H9 (cell line): Measurements from ENCODE around the gene GNL3. TPM values are rescaled to one million over a fixed set of nuclear protein-coding genes. Genes with fewer than 3 reads are reported as not detected.

ENCODE experiments used
- DNase-seq: peaks from one replicate; pipeline ENCODE4 v3.0.0-alpha.2; 2017
- H2AFZ ChIP-seq: one replicate; pipeline ENCODE4 v1.6.1; 2013; ENCODE audit warnings: mild to moderate bottlenecking, low read length, control low read depth, moderate library complexity
- H2AK5ac ChIP-seq: 2 replicates; pipeline ENCODE4 v1.6.1; 2013; ENCODE audit warnings: low read length, control low read depth, mixed read lengths; ENCODE audit not compliant: insufficient read length
- H2BK120ac ChIP-seq: one replicate; pipeline ENCODE4 v1.6.1; 2013; ENCODE audit warnings: low read depth, mild to moderate bottlenecking, low read length, control low read depth, inconsistent platforms; ENCODE audit not compliant: poor library complexity, severe bottlenecking
- H2BK12ac ChIP-seq: 2 replicates; pipeline ENCODE4 v1.6.1; 2013; ENCODE audit warnings: low read length, control low read depth, mixed read lengths, low read depth; ENCODE audit not compliant: insufficient read length
- H2BK15ac ChIP-seq: 2 replicates; pipeline ENCODE4 v1.6.1; 2013; ENCODE audit warnings: low read depth, low read length, control low read depth
- H2BK20ac ChIP-seq: one replicate; pipeline ENCODE4 v1.6.1; 2013; ENCODE audit warnings: low read depth, mild to moderate bottlenecking, low read length, control low read depth, inconsistent platforms; ENCODE audit not compliant: poor library complexity, severe bottlenecking
- H2BK5ac ChIP-seq: 2 replicates; pipeline ENCODE4 v1.6.1; 2013; ENCODE audit warnings: low read length, control low read depth, mixed read lengths; ENCODE audit not compliant: insufficient read length
- H3K14ac ChIP-seq: 2 replicates; pipeline ENCODE4 v1.6.1; 2013; ENCODE audit warnings: low read length, control low read depth; ENCODE audit not compliant: insufficient read depth
- H3K18ac ChIP-seq: 2 replicates; pipeline ENCODE4 v1.6.1; 2013; ENCODE audit warnings: low read depth, mild to moderate bottlenecking, mixed read lengths, low read length, control low read depth; ENCODE audit not compliant: insufficient read length
- H3K23ac ChIP-seq: 2 replicates; pipeline ENCODE4 v1.6.1; 2013; ENCODE audit warnings: low read length, control low read depth, mixed read lengths, low read depth; ENCODE audit not compliant: insufficient read length
- H3K23me2 ChIP-seq: 2 replicates; pipeline ENCODE4 v1.6.1; 2013; ENCODE audit warnings: low read depth, mild to moderate bottlenecking, mixed read lengths, low read length, control low read depth; ENCODE audit not compliant: insufficient read length, poor library complexity, severe bottlenecking
- H3K27ac ChIP-seq: 2 replicates; pipeline ENCODE4 v1.5.1; 2013; ENCODE audit warnings: low read length, control low read depth, mixed read lengths, low read depth; ENCODE audit not compliant: insufficient read length
- H3K27me3 ChIP-seq: 2 replicates; pipeline ENCODE4 v1.6.1; 2013; ENCODE audit warnings: low read length, control low read depth, inconsistent platforms; ENCODE audit not compliant: insufficient read depth
- H3K4ac ChIP-seq: 2 replicates; pipeline ENCODE4 v1.6.1; 2013; ENCODE audit warnings: low read depth, mild to moderate bottlenecking, control low read depth, inconsistent platforms, low read length, moderate library complexity
- H3K4me1 ChIP-seq: 2 replicates; pipeline ENCODE4 v1.6.1; 2013; ENCODE audit warnings: low read length, control low read depth, inconsistent platforms; ENCODE audit not compliant: insufficient read depth
- H3K4me2 ChIP-seq: 2 replicates; pipeline ENCODE4 v1.6.1; 2013; ENCODE audit warnings: low read length, control low read depth, mixed read lengths; ENCODE audit not compliant: insufficient read length, insufficient read depth
- H3K56ac ChIP-seq: 2 replicates; pipeline ENCODE4 v1.6.1; 2013; ENCODE audit warnings: low read depth, mild to moderate bottlenecking, mixed read lengths, low read length, control low read depth; ENCODE audit not compliant: insufficient read length
- H3K79me1 ChIP-seq: 2 replicates; pipeline ENCODE4 v1.6.1; 2013; ENCODE audit warnings: low read depth, mild to moderate bottlenecking, moderate library complexity, low read length, control low read depth, inconsistent platforms; ENCODE audit not compliant: insufficient read depth, poor library complexity, severe bottlenecking
- H3K79me2 ChIP-seq: 2 replicates; pipeline ENCODE4 v1.6.1; 2013; ENCODE audit warnings: low read length, control low read depth, inconsistent platforms; ENCODE audit not compliant: insufficient read depth
- H3K9ac ChIP-seq: 2 replicates; pipeline ENCODE4 v1.6.1; 2013; ENCODE audit warnings: low read length, control low read depth, mixed read lengths; ENCODE audit not compliant: insufficient read length; ENCODE audit errors: extremely low read depth
- H3K9me3 ChIP-seq: one replicate; pipeline ENCODE4 v1.6.1; 2013; ENCODE audit warnings: low read depth, low read length, inconsistent platforms; ENCODE audit not compliant: control insufficient read depth
- H3T11ph ChIP-seq: one replicate; pipeline ENCODE4 v1.6.1; 2013; ENCODE audit warnings: mild to moderate bottlenecking, low read length, control low read depth, inconsistent platforms
- H4K20me1 ChIP-seq: one replicate; pipeline ENCODE4 v1.6.1; 2013; ENCODE audit not compliant: control insufficient read depth, insufficient read length, insufficient read depth
- H4K5ac ChIP-seq: 2 replicates; pipeline ENCODE4 v1.6.1; 2013; ENCODE audit warnings: low read depth, mild to moderate bottlenecking, mixed read lengths, low read length, control low read depth; ENCODE audit not compliant: insufficient read length
- H4K8ac ChIP-seq: replicated peaks from 2 replicates; pipeline ENCODE4 v1.6.1; 2013; ENCODE audit warnings: low read length, control low read depth, mixed read lengths, low read depth; ENCODE audit not compliant: insufficient read length
- H4K91ac ChIP-seq: 2 replicates; pipeline ENCODE4 v1.6.1; 2013; ENCODE audit warnings: low read depth, mild to moderate bottlenecking, moderate library complexity, mixed read lengths, low read length, control low read depth; ENCODE audit not compliant: insufficient read length
- H3K27ac Mint-ChIP-seq, 3 experiments: 2 replicates in 2 of 3; 3 replicates in 1 of 3; pipeline ENCODE4 v1.8.0; 2020 to 2021; ENCODE audit warnings: mixed read lengths in 3 of 3, mild to moderate bottlenecking in 1 of 3, moderate library complexity in 1 of 3
- H3K27me3 Mint-ChIP-seq: 2 replicates; pipeline ENCODE4 v1.8.0; 2021; ENCODE audit warnings: low read depth, mild to moderate bottlenecking, moderate library complexity, mixed read lengths
- H3K36me3 Mint-ChIP-seq, 3 experiments: 2 replicates in 2 of 3; 3 replicates in 1 of 3; pipeline ENCODE4 v1.8.0; 2020 to 2021; ENCODE audit warnings: low read depth in 3 of 3, mixed read lengths in 3 of 3; ENCODE audit not compliant: insufficient read depth in 1 of 3
- H3K4me1 Mint-ChIP-seq, 2 experiments: 2 replicates each; pipeline ENCODE4 v1.8.0; 2020; ENCODE audit warnings: mixed read lengths in 2 of 2
- H3K4me3 Mint-ChIP-seq, 2 experiments: 2 replicates in 1 of 2; 3 replicates in 1 of 2; pipeline ENCODE4 v1.8.0; 2020 to 2021; ENCODE audit warnings: mild to moderate bottlenecking in 2 of 2, mixed read lengths in 2 of 2, moderate library complexity in 1 of 2
- H3K9me3 Mint-ChIP-seq, 2 experiments: 2 replicates in 1 of 2; 3 replicates in 1 of 2; pipeline ENCODE4 v1.8.0; 2020; ENCODE audit warnings: mild to moderate bottlenecking in 2 of 2, mixed read lengths in 2 of 2, moderate library complexity in 1 of 2
- CTCF ChIP-seq: fragments of 200-600 bp; sonication (generic); conservative IDR thresholded peaks from 3 replicates; pipeline ENCODE4 v1.8.0; 2021; ENCODE audit warnings: antibody characterized with exemption, mild to moderate bottlenecking
- WGBS: extraction: QIAGEN DNeasy Blood & Tissue Kit; methylation state at CpG from one replicate; pipeline ENCODE4 v1.1.7; 2013; ENCODE audit warnings: missing lambda C conversion rate, low lambda C conversion rate, mixed read lengths; ENCODE audit not compliant: insufficient read length; ENCODE audit errors: extremely low coverage; 5-methylcytosine and 5-hydroxymethylcytosine counted together
- total RNA-seq: library from RNA; stranded (reverse); gene quantifications from 2 replicates; pipeline ENCODE4 v1.2.1, GENCODE V29; 2021

The GNL3 gene
- total RNA-seq, 1 experiment from 2014 or later = 250 TPM

- Histone ChIP-seq H3T11ph (no peak overlapping the region), H2BK120ac (no peak overlapping the region), H3K4me1 (no peaks in the 10 kb centered on the region), H3K4ac (no peak overlapping the region), H3K14ac (no peak overlapping the region), H3K23me2 (no peaks in the 10 kb centered on the region), H3K79me2 (no peaks in the 10 kb centered on the region), H2AK5ac (no peak overlapping the region), H4K5ac (no peak overlapping the region), H3K4me2 (no peak overlapping the region), H3K56ac (no peak overlapping the region), H2BK15ac (no peak overlapping the region), H2BK12ac (no peak overlapping the region), H2BK5ac (no peak overlapping the region), H3K27me3 (no peaks in the 10 kb centered on the region), H2AFZ (no peak overlapping the region), H3K23ac (no peak overlapping the region), H3K9me3 (no peaks in the 10 kb centered on the region), H4K8ac (no peak overlapping the region), H2BK20ac (no peak overlapping the region), H3K18ac (no peak overlapping the region), H3K79me1 (no peaks in the 10 kb centered on the region), H3K27ac (no peak overlapping the region), H4K20me1 (no peaks in the 10 kb centered on the region), H3K9ac (no peak overlapping the region), H4K91ac (no peak overlapping the region)
- peaks cover 6% of the 10 kb centered on the region in 3 experiments for H3K36me3 Mint-ChIP-seq
- no peaks in the 10 kb centered on the region for H3K4me1 Mint-ChIP-seq
- WGBS = no CpG with 5 or more reads among the region's 1 CpG
- no peak overlapping the region for H3K27ac Mint-ChIP-seq
- no peak overlapping the region for H3K4me3 Mint-ChIP-seq
- TF ChIP-seq CTCF = no peak
- H3K9me3 Mint-ChIP-seq = peaks cover 0 to 3% of the 10 kb centered on the region in 2 experiments; a peak in 2 of 5 replicates
- no peaks in the 10 kb centered on the region for H3K27me3 Mint-ChIP-seq
- no peak for DNase-seq
Measured at GRCh38 chr3:52721730-52722008, 35.8 kb downstream of the GNL3 start.
